SK-N-SH (cell line): ENCODE data around the gene PPP1R17.

Experiments
- CTCF ChIP-seq: fragments of 200-600 bp; sonication (generic); IDR thresholded peaks from 2 replicates; pipeline ENCODE4 v1.6.1; 2017; ENCODE audit warnings: antibody characterized with exemption, mild to moderate bottlenecking, moderate library complexity
- ELF1 ChIP-seq: IDR thresholded peaks from 2 replicates; pipeline ENCODE4 v1.4.0; 2012
- EP300 ChIP-seq, 2 experiments: IDR thresholded peaks; 2 replicates each; pipeline versions ENCODE4 v1.4.0 to v1.6.1; 2012; ENCODE audit warnings: borderline replicate concordance in 1 of 2, low read depth in 1 of 2, low read length in 1 of 2
- EZH2phosphoT487 ChIP-seq: fragments of 200-600 bp; sonication (generic); IDR thresholded peaks from 2 replicates; pipeline ENCODE4 v1.6.1; 2017; ENCODE audit warnings: low read depth, mixed run types, mild to moderate bottlenecking, antibody characterized with exemption, moderate library complexity, borderline replicate concordance
- MXI1 ChIP-seq: IDR thresholded peaks from 2 replicates; pipeline ENCODE4 v1.6.1; 2012; ENCODE audit warnings: mild to moderate bottlenecking, low read depth, low read length, improper control_type of control experiment
- POLR2AphosphoS5 ChIP-seq: IDR thresholded peaks from 2 replicates; pipeline ENCODE4 v1.6.1; 2012; ENCODE audit warnings: low read depth, low read length
- REST ChIP-seq: IDR thresholded peaks from 2 replicates; pipeline ENCODE4 v1.6.1; 2012; ENCODE audit warnings: mild to moderate bottlenecking, low read depth, low read length, moderate library complexity
- RFX5 ChIP-seq: IDR thresholded peaks from 2 replicates; pipeline ENCODE4 v1.6.1; 2012; ENCODE audit warnings: mild to moderate bottlenecking, improper control_type of control experiment, low read length
- RXRA ChIP-seq: IDR thresholded peaks from 2 replicates; pipeline ENCODE4 v1.4.0; 2012; ENCODE audit warnings: low read depth, mild to moderate bottlenecking, borderline replicate concordance
- SIN3A ChIP-seq: IDR thresholded peaks from 2 replicates; pipeline ENCODE4 v1.6.1; 2012; ENCODE audit warnings: low read depth, mild to moderate bottlenecking, low read length, moderate library complexity, borderline replicate concordance
- TAF1 ChIP-seq: IDR thresholded peaks from 2 replicates; pipeline ENCODE4 v1.6.1; 2012; ENCODE audit warnings: low read depth, mild to moderate bottlenecking, low read length, moderate library complexity, borderline replicate concordance
- TCF12 ChIP-seq: IDR thresholded peaks from 2 replicates; pipeline ENCODE4 v1.4.0; 2012

- TF ChIP-seq TAF1 (no peak), CTCF (no peak), ELF1 (no peak), RXRA (no peak), TCF12 (no peak), RFX5 (no peak), POLR2AphosphoS5 (no peak), EP300 (IDR thresholded peaks at IDR 0.05; ENCODE audit: borderline replicate concordance in 1 of 2, low read depth in 1 of 2, low read length in 1 of 2) (no peak), SIN3A (no peak), MXI1 (no peak), REST (no peak), EZH2phosphoT487 (no peak)
Measured at GRCh38 chr7:31665546-31665945, 21.5 kb upstream of the PPP1R17 start.
